ENCODE data around the gene CAB39.

DNA sequence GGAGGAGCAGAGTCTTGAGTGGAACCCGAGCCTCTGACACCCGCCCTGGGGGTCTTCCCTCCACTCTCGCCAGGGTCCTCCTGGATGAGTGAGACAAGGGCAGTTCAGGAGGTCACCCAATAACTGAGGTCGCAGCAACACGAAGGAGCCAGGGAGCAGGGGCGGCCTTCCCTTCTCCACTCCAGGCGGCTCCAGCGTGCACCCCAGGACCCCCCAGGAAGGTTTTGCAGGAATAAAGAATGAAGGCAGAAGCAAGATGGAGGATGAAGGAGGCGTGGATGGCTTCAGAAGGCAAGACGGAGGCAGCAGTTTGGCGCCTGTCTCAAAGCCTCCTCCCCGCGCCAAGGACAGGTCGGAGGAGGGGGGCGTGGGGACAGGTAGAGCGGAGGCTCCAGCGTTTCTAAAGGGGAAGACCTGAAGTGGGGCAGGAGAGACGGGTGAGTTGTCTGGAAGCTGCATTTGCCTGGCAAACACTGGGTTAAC, 151.5 kb downstream of the CAB39 start:
- no peak for TF ChIP-seq POLR2A (IDR thresholded peaks at IDR 0.05)
- TF ChIP-seq, protein P1, sequence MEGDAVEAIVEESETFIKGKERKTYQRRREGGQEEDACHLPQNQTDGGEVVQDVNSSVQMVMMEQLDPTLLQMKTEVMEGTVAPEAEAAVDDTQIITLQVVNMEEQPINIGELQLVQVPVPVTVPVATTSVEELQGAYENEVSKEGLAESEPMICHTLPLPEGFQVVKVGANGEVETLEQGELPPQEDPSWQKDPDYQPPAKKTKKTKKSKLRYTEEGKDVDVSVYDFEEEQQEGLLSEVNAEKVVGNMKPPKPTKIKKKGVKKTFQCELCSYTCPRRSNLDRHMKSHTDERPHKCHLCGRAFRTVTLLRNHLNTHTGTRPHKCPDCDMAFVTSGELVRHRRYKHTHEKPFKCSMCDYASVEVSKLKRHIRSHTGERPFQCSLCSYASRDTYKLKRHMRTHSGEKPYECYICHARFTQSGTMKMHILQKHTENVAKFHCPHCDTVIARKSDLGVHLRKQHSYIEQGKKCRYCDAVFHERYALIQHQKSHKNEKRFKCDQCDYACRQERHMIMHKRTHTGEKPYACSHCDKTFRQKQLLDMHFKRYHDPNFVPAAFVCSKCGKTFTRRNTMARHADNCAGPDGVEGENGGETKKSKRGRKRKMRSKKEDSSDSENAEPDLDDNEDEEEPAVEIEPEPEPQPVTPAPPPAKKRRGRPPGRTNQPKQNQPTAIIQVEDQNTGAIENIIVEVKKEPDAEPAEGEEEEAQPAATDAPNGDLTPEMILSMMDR (IDR thresholded peaks at IDR 0.05) = no peak
